HUES6 (cell line): Measurements from ENCODE around the gene USP25.
A peak's percentile ranks its signal among the peaks of the same experiment; 100 is the strongest.

Source experiments
- H3K27ac ChIP-seq: 2 replicates; pipeline ENCODE4 v1.7.0; 2013; ENCODE audit warnings: low read depth, mild to moderate bottlenecking, low read length, inconsistent platforms
- H3K27me3 ChIP-seq: 2 replicates; pipeline ENCODE4 v1.6.1; 2013; ENCODE audit warnings: low read length; ENCODE audit not compliant: control insufficient read depth, insufficient read depth
- H3K36me3 ChIP-seq: 2 replicates; pipeline ENCODE4 v1.6.1; 2013; ENCODE audit warnings: low read length; ENCODE audit not compliant: control insufficient read depth, insufficient read depth
- H3K4me1 ChIP-seq: 2 replicates; pipeline ENCODE4 v1.6.1; 2013; ENCODE audit warnings: low read length; ENCODE audit not compliant: control insufficient read depth, insufficient read depth
- H3K4me3 ChIP-seq: 2 replicates; pipeline ENCODE4 v1.5.1; 2013; ENCODE audit warnings: low read depth, low read length
- H3K9ac ChIP-seq: one replicate; pipeline ENCODE4 v1.6.1; 2013; ENCODE audit warnings: mild to moderate bottlenecking, low read length
- H3K9me3 ChIP-seq: 2 replicates; pipeline ENCODE4 v1.6.1; 2013; ENCODE audit warnings: low read depth, low read length; ENCODE audit not compliant: control insufficient read depth, insufficient read depth

USP25 gene

DNA sequence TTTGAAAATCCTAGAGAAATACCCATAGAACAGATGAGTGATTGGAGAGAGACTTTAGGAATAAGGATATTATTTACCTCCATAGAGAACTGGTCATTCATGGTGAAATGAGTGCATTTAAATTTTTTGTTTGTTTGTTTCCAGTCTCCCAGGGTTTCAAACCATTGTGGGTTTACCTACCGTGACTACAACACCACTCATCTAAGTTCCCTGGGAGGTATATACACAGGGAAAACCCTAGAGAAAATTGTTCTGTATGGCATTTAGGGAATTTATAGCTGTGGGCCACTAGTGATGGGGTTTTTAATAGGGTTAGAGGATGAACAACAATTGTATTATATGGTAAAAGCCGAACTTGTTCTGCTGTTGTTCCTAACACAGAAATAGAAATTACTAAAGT is 109.2 kb downstream of the USP25 start:
- no peaks in the 10 kb centered on the region for H3K9me3 ChIP-seq
- H3K36me3 ChIP-seq = peaks cover 23% of the 10 kb centered on the region
- H3K27me3 ChIP-seq = no peaks in the 10 kb centered on the region
- no peak overlapping the region for H3K4me3 ChIP-seq
- no peak overlapping the region for H3K27ac ChIP-seq
- no peaks in the 10 kb centered on the region for H3K4me1 ChIP-seq
- H3K9ac ChIP-seq = no peak overlapping the region

- Histone ChIP-seq H3K9ac (no peak overlapping the region), H3K36me3 (peaks cover 23% of the 10 kb centered on the region), H3K27ac (no peak overlapping the region), H3K4me3 (no peak overlapping the region), H3K27me3 (no peaks in the 10 kb centered on the region), H3K9me3 (no peaks in the 10 kb centered on the region), H3K4me1 (no peaks in the 10 kb centered on the region)
Measured at GRCh38 chr21:15839601-15840000, 109.8 kb downstream of the USP25 start.

DNA sequence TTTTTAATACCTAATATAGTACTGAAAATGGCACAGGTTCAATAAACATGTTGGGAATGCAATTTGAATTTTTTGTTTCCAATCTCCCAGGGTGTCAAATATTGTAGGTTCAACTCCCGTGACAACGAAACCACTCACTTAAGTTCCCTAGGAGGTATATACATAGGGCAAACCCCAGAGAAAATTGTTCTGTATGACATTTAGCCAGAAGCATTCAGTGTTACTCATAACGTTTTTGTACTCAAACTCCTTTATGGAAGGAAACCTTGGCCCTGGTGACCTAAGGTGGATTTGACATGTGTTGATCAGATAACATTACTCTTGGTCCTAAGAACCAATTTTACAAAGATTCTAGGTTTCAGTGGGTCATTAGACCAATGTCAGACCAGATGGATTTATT is 110.6 kb downstream of the USP25 start:
- Histone ChIP-seq H3K4me1 (no peaks in the 10 kb centered on the region), H3K27ac (no peak overlapping the region), H3K36me3 (peaks cover 23% of the 10 kb centered on the region), H3K9me3 (no peaks in the 10 kb centered on the region), H3K4me3 (no peak overlapping the region), H3K27me3 (no peaks in the 10 kb centered on the region), H3K9ac (no peak overlapping the region)

- Histone ChIP-seq H3K27ac (no peak overlapping the region), H3K9me3 (no peaks in the 10 kb centered on the region), H3K4me1 (no peaks in the 10 kb centered on the region), H3K27me3 (no peaks in the 10 kb centered on the region), H3K36me3 (peaks cover 23% of the 10 kb centered on the region), H3K4me3 (no peak overlapping the region), H3K9ac (no peak overlapping the region)
Measured at GRCh38 chr21:15841856-15842564, 112.2 kb downstream of the USP25 start.

DNA sequence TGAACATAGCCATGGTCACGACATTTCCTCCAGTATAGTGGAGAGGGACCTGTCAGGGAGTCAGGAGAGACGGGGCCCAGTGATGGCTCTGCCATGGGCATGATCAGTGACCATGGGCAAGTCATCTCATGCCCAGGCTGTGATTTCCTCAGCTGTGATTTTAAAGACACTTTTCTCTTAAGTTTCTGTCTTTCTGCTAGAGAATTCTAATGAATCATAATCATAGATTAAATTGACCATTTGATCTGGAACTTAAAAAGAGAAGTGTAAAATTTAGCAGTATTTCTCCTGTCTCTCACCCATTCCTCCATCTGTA is 112.7 kb downstream of the USP25 start:
- H3K9ac ChIP-seq = no peak overlapping the region
- no peak overlapping the region for H3K4me3 ChIP-seq
- H3K4me1 ChIP-seq = no peaks in the 10 kb centered on the region
- H3K27me3 ChIP-seq = no peaks in the 10 kb centered on the region
- H3K36me3 ChIP-seq = peaks cover 25% of the 10 kb centered on the region
- no peak overlapping the region for H3K27ac ChIP-seq
- H3K9me3 ChIP-seq = no peaks in the 10 kb centered on the region

DNA sequence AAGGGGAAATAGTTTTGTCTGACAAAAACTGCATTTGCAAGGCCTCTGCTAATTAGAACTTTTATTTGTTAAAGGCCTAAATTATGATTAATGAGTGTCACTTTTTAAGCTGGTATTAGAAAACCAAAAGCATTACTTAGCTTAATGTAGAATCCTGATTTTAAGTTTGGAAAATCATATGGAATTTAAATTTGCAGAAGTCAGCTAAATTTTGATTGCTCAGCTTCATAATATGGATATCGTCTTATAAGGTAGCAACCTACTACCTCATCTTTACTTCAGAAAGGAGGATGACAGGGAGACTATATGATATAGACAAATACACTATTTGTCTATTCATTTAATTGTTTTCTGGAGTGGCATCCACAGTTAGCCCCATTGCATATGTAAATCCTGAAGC is 114.0 kb downstream of the USP25 start:
- H3K4me1 ChIP-seq = no peaks in the 10 kb centered on the region
- H3K36me3 ChIP-seq = peaks cover 24% of the 10 kb centered on the region

GRCh38 chr21:15848634-15849560 is 119.1 kb downstream of the USP25 start:
- Histone ChIP-seq H3K27ac (peak overlapping the region; percentile 8; the same call in 1 of the 2 replicates), H3K36me3 (peaks cover 8% of the 10 kb centered on the region; the same call in 1 of the 2 replicates), H3K9me3 (no peaks in the 10 kb centered on the region), H3K9ac (no peak overlapping the region), H3K27me3 (no peaks in the 10 kb centered on the region), H3K4me3 (no peak overlapping the region), H3K4me1 (no peaks in the 10 kb centered on the region)

More for the DNA sequence above, 114.0 kb downstream of the USP25 start:
- H3K9ac ChIP-seq = no peak overlapping the region
- no peaks in the 10 kb centered on the region for H3K9me3 ChIP-seq
- H3K27me3 ChIP-seq = no peaks in the 10 kb centered on the region
- H3K27ac ChIP-seq = no peak overlapping the region
- no peak overlapping the region for H3K4me3 ChIP-seq

GRCh38 chr21:15849927-15850326 is 120.1 kb downstream of the USP25 start:
- H3K27ac ChIP-seq = no peak overlapping the region
- peaks cover 13% of the 10 kb centered on the region; the same call in 1 of the 2 replicates for H3K36me3 ChIP-seq
- H3K4me1 ChIP-seq = no peaks in the 10 kb centered on the region
- no peak overlapping the region for H3K4me3 ChIP-seq
- no peaks in the 10 kb centered on the region for H3K27me3 ChIP-seq
- H3K9me3 ChIP-seq = no peaks in the 10 kb centered on the region
- H3K9ac ChIP-seq = no peak overlapping the region

GRCh38 chr21:15850645-15851044 is 120.9 kb downstream of the USP25 start:
- no peak overlapping the region for H3K27ac ChIP-seq
- H3K9ac ChIP-seq = no peak overlapping the region

GRCh38 chr21:15852146-15852545 is 122.4 kb downstream of the USP25 start:
- no peaks in the 10 kb centered on the region for H3K9me3 ChIP-seq
- H3K4me3 ChIP-seq = no peak overlapping the region
- no peak overlapping the region for H3K9ac ChIP-seq
- H3K4me1 ChIP-seq = no peaks in the 10 kb centered on the region
- H3K36me3 ChIP-seq = peaks cover 13% of the 10 kb centered on the region; the same call in 1 of the 2 replicates
- no peak overlapping the region for H3K27ac ChIP-seq
- no peaks in the 10 kb centered on the region for H3K27me3 ChIP-seq

More at GRCh38 chr21:15850645-15851044, 120.9 kb downstream of the USP25 start:
- Histone ChIP-seq H3K4me1 (no peaks in the 10 kb centered on the region), H3K27me3 (no peaks in the 10 kb centered on the region), H3K4me3 (no peak overlapping the region), H3K36me3 (peaks cover 13% of the 10 kb centered on the region; the same call in 1 of the 2 replicates), H3K9me3 (no peaks in the 10 kb centered on the region)

DNA sequence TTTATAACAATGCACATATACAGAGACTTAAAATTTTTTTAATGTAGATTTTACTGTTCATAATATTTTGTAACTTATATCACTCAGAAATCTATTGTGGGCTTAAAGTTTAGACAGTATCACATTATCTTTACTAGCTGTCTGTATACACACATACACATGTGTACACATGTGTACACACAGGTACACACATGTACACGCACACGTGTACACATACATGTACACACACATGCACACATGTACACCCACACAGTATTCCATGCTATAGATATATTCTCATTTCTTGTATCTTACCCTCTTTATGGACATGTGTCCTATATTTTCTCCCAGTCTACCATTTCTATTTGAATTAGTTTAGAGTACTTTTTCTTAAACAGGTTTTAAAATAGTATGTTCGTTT is 123.3 kb downstream of the USP25 start:
- Histone ChIP-seq H3K4me3 (no peak overlapping the region), H3K36me3 (peaks cover 11% of the 10 kb centered on the region; the same call in 1 of the 2 replicates), H3K9me3 (no peaks in the 10 kb centered on the region), H3K27ac (no peak overlapping the region), H3K27me3 (no peaks in the 10 kb centered on the region), H3K9ac (no peak overlapping the region), H3K4me1 (no peaks in the 10 kb centered on the region)
